H1 (cell line): ENCODE data around the gene GMPPA. TPM values are rescaled to one million over a fixed set of nuclear protein-coding genes. Genes with fewer than 3 reads are reported as not detected.
A peak's percentile ranks its signal among the peaks of the same experiment; 100 is the strongest.

Experiments used
- CTCF ChIA-PET: fragments of 300-600 bp; sonication (Branson Sonifier 250); formaldehyde crosslinking; loops from one replicate; lab custom pipeline; 2021; ENCODE audit not compliant: partially characterized antibody; lab: Charles Lee
- POLR2A ChIA-PET: fragments of 300-600 bp; sonication (Branson Sonifier 250); formaldehyde crosslinking; loops from one replicate; lab custom pipeline; 2021; ENCODE audit warnings: inconsistent platforms; ENCODE audit not compliant: partially characterized antibody; lab: Charles Lee
- DNase-seq, 2 experiments: peaks; one replicate each; pipeline versions ENCODE4 v3.0.0 to v3.0.0-alpha.2; 2010 to 2022; ENCODE audit warnings: low spot score in 2 of 2, low read depth in 1 of 2, mixed read lengths in 1 of 2
- FAIRE-seq: peaks from 2 replicates; lab custom pipeline; 2011; peaks lifted over from hg19 to GRCh38; lab: Jason Lieb, UNC
- H2AFZ ChIP-seq: 2 replicates; pipeline ENCODE4 v1.8.1; 2012; ENCODE audit warnings: low read length, inconsistent platforms
- H2AK5ac ChIP-seq: 2 replicates; pipeline ENCODE4 v1.6.1; 2013; ENCODE audit warnings: low read depth, low read length
- H2BK120ac ChIP-seq: replicated peaks from 2 replicates; pipeline ENCODE3; 2013; ENCODE audit warnings: low read depth, low read length, inconsistent platforms
- H2BK12ac ChIP-seq: 2 replicates; pipeline ENCODE4 v1.6.1; 2013; ENCODE audit warnings: low read depth, low read length
- H2BK15ac ChIP-seq: 2 replicates; pipeline ENCODE4 v1.6.1; 2013; ENCODE audit warnings: low read length
- H2BK20ac ChIP-seq: 2 replicates; pipeline ENCODE4 v1.6.1; 2013; ENCODE audit warnings: low read length
- H2BK5ac ChIP-seq: 2 replicates; pipeline ENCODE4 v1.6.1; 2013; ENCODE audit warnings: low read depth, low read length
- H3K14ac ChIP-seq: 2 replicates; pipeline ENCODE4 v1.6.1; 2013; ENCODE audit warnings: inconsistent platforms; ENCODE audit not compliant: insufficient read length
- H3K18ac ChIP-seq: 2 replicates; pipeline ENCODE4 v1.6.1; 2013; ENCODE audit warnings: low read length; ENCODE audit errors: extremely low read depth
- H3K23ac ChIP-seq: 2 replicates; pipeline ENCODE4 v1.6.1; 2013; ENCODE audit warnings: inconsistent platforms; ENCODE audit not compliant: insufficient read length
- H3K23me2 ChIP-seq: 2 replicates; pipeline ENCODE4 v1.6.1; 2013; ENCODE audit warnings: low read depth, low read length
- H3K27ac ChIP-seq: 2 replicates; pipeline ENCODE4 v1.6.1; 2011; ENCODE audit warnings: low read depth, low read length, inconsistent platforms
- H3K27me3 ChIP-seq, 4 experiments: replicated peaks in 1 of 4; 1 replicate in 1 of 4; 2 replicates in 3 of 4; pipeline versions ENCODE4 v1.6.1 to v1.8.1; 2011 to 2013; ENCODE audit warnings: low read length in 3 of 4, mild to moderate bottlenecking in 3 of 4, inconsistent platforms in 2 of 4, mixed read lengths in 2 of 4, moderate library complexity in 1 of 4; ENCODE audit not compliant: control insufficient read depth in 3 of 4, insufficient read depth in 3 of 4; ENCODE audit errors: extremely low read depth in 1 of 4
- H3K36me3 ChIP-seq, 4 experiments: 2 replicates each; pipeline versions ENCODE4 v1.6.1 to v1.8.1; 2011 to 2013; ENCODE audit warnings: mild to moderate bottlenecking in 4 of 4, low read length in 3 of 4, moderate library complexity in 2 of 4, control low read depth in 1 of 4, inconsistent platforms in 1 of 4; ENCODE audit not compliant: insufficient read depth in 4 of 4, control insufficient read depth in 2 of 4
- H3K4ac ChIP-seq: replicated peaks from 2 replicates; pipeline ENCODE3; 2013; ENCODE audit warnings: low read length, low read depth, mixed read lengths, inconsistent platforms; ENCODE audit not compliant: insufficient read length
- H3K4me1 ChIP-seq, 4 experiments: replicated peaks in 1 of 4; 1 replicate in 1 of 4; 2 replicates in 3 of 4; pipeline versions ENCODE4 v1.6.1 to v1.8.1; 2011 to 2013; ENCODE audit warnings: low read length in 3 of 4, inconsistent platforms in 2 of 4, mixed read lengths in 1 of 4; ENCODE audit not compliant: insufficient read depth in 4 of 4, control insufficient read depth in 3 of 4
- H3K4me2 ChIP-seq, 2 experiments: 2 replicates each; pipeline versions ENCODE4 v1.6.1 to v1.8.1; 2011 to 2013; ENCODE audit warnings: low read depth in 2 of 2, low read length in 2 of 2, control low read depth in 1 of 2, inconsistent platforms in 1 of 2, mild to moderate bottlenecking in 1 of 2; ENCODE audit not compliant: insufficient read depth in 1 of 2
- H3K4me3 ChIP-seq, 4 experiments: fragments of 200-600, 300-600 bp in 1 of 4; sonication (generic), shearing (Covaris generic), sonication (Bioruptor Twin) in 1 of 4; 2 replicates each; pipeline versions ENCODE4 v1.5.1 to v1.8.1; 2011 to 2016; ENCODE audit warnings: low read length in 4 of 4, low read depth in 3 of 4, control low read depth in 2 of 4, inconsistent platforms in 2 of 4, mild to moderate bottlenecking in 2 of 4, mixed read lengths in 1 of 4, moderate library complexity in 1 of 4; ENCODE audit not compliant: insufficient read depth in 2 of 4; ENCODE audit errors: extremely low read depth in 1 of 4
- H3K56ac ChIP-seq: replicated peaks from 2 replicates; pipeline ENCODE3; 2013; ENCODE audit warnings: low read depth, mild to moderate bottlenecking, mixed read lengths, low read length, inconsistent platforms; ENCODE audit not compliant: insufficient read length
- H3K79me1 ChIP-seq: 2 replicates; pipeline ENCODE4 v1.6.1; 2013; ENCODE audit warnings: low read depth, low read length, control low read depth
- H3K79me2 ChIP-seq, 2 experiments: 2 replicates each; pipeline versions ENCODE4 v1.6.1 to v1.8.1; 2012 to 2013; ENCODE audit warnings: low read length in 2 of 2, mild to moderate bottlenecking in 2 of 2, inconsistent platforms in 1 of 2; ENCODE audit not compliant: insufficient read depth in 2 of 2, control insufficient read depth in 1 of 2
- H3K9ac ChIP-seq, 4 experiments: replicated peaks in 1 of 4; 1 replicate in 1 of 4; 2 replicates in 3 of 4; pipeline versions ENCODE4 v1.6.1 to v1.8.1; 2011 to 2013; ENCODE audit warnings: low read depth in 3 of 4, low read length in 3 of 4, control low read depth in 2 of 4, mild to moderate bottlenecking in 2 of 4, moderate library complexity in 2 of 4, inconsistent platforms in 1 of 4; ENCODE audit errors: extremely low read depth in 1 of 4
- H3K9me3 ChIP-seq, 2 experiments: 2 replicates each; pipeline versions ENCODE4 v1.6.1 to v1.8.1; 2012 to 2013; ENCODE audit warnings: mild to moderate bottlenecking in 2 of 2, moderate library complexity in 2 of 2, control low read depth in 1 of 2, inconsistent platforms in 1 of 2, low read depth in 1 of 2, low read length in 1 of 2, mixed read lengths in 1 of 2; ENCODE audit not compliant: insufficient read depth in 2 of 2
- H4K20me1 ChIP-seq, 2 experiments: replicated peaks in 1 of 2; 2 replicates each; pipeline versions ENCODE3 to v1.8.1; 2011 to 2013; ENCODE audit warnings: inconsistent platforms in 2 of 2, low read length in 2 of 2, mild to moderate bottlenecking in 1 of 2; ENCODE audit not compliant: insufficient read depth in 2 of 2, control insufficient read depth in 1 of 2
- H4K5ac ChIP-seq: 2 replicates; pipeline ENCODE4 v1.6.1; 2013; ENCODE audit warnings: low read length, low read depth, mixed read lengths, inconsistent platforms; ENCODE audit not compliant: insufficient read length
- H4K8ac ChIP-seq: 2 replicates; pipeline ENCODE4 v1.8.0; 2013; ENCODE audit warnings: mild to moderate bottlenecking, moderate library complexity, low read length, inconsistent platforms; ENCODE audit not compliant: insufficient read depth; ENCODE audit errors: extremely low read depth
- H4K91ac ChIP-seq: replicated peaks from 2 replicates; pipeline ENCODE3; 2013; ENCODE audit warnings: low read length, mixed read lengths, inconsistent platforms; ENCODE audit not compliant: insufficient read length
- CBX8 ChIP-seq: fragments of 300-800, 300-1000 bp; sonication (generic); IDR thresholded peaks from 2 replicates; pipeline ENCODE4 v1.7.1; 2016; ENCODE audit warnings: low read depth, low read length, borderline replicate concordance
- CHD1 ChIP-seq: IDR thresholded peaks from 2 replicates; pipeline ENCODE4 v1.6.1; 2012; ENCODE audit warnings: low read depth, low read length, improper control_type of control experiment
- NANOG ChIP-seq: IDR thresholded peaks from 2 replicates; pipeline ENCODE4 v1.6.1; 2011; ENCODE audit warnings: low read length, low read depth, mild to moderate bottlenecking, inconsistent platforms; ENCODE audit not compliant: insufficient read depth, poor library complexity, severe bottlenecking
- SIRT6 ChIP-seq: IDR thresholded peaks from one replicate; pipeline ENCODE4 v1.7.1; 2012; ENCODE audit warnings: low read length, inconsistent platforms
- SP4 ChIP-seq: IDR thresholded peaks from 2 replicates; pipeline ENCODE4 v1.6.1; 2012; ENCODE audit warnings: low read length, inconsistent platforms
- TEAD4 ChIP-seq: IDR thresholded peaks from 2 replicates; pipeline ENCODE4 v1.6.1; 2012; ENCODE audit warnings: low read depth, low read length, inconsistent platforms, mixed read lengths
- ZNF274 ChIP-seq: IDR thresholded peaks from 2 replicates; pipeline ENCODE4 v1.7.0; 2012; ENCODE audit warnings: low read length, borderline replicate concordance; ENCODE audit errors: extremely low read depth
- WGBS, 2 experiments: shearing (Covaris generic) in 1 of 2; methylation state at CpG; one replicate each; pipeline versions ENCODE4 v1.1.6 to v1.1.7; 2013 to 2015; ENCODE audit warnings: low lambda C conversion rate in 2 of 2, mixed read lengths in 2 of 2, inconsistent platforms in 1 of 2, low coverage in 1 of 2, missing lambda C conversion rate in 1 of 2; ENCODE audit not compliant: insufficient replicate concordance in 2 of 2, insufficient coverage in 1 of 2, insufficient read length in 1 of 2; ENCODE audit errors: extremely low coverage in 1 of 2, missing lambda C conversion rate in 1 of 2; 5-methylcytosine and 5-hydroxymethylcytosine counted together
- long read RNA-seq, 2 experiments: library from RNA in 1 of 2; library from capped mRNA in 1 of 2; stranded (forward); transcript quantifications; one replicate each; pipeline ENCODE4 v2.0.0, GENCODE V29; 2021; ENCODE audit warnings: inconsistent platforms in 1 of 2
- polyA minus RNA-seq, 3 experiments: library from RNA; depleted of rRNA, polyadenylated mRNA; stranded (reverse); fragments of >200 nt; gene quantifications; 1 replicate in 2 of 3; 2 replicates in 1 of 3; pipeline ENCODE4 v1.2.3, GENCODE V29; 2011
- polyA plus RNA-seq, 7 experiments: library from polyadenylated mRNA; depleted of rRNA in 3 of 7; stranded (reverse) in 5 of 7; unstranded in 2 of 7; fragments of >200 nt in 5 of 7; fragments of 200-250 nt in 2 of 7; gene quantifications; 1 replicate in 5 of 7; 2 replicates in 1 of 7; 4 replicates in 1 of 7; pipeline versions ENCODE4 v1.2.1 to v1.2.3, GENCODE V29; 2011 to 2013; ENCODE audit warnings: missing spikeins in 2 of 7, mixed read lengths in 2 of 7
- total RNA-seq: library from RNA; stranded (reverse); fragmentation: NEBNext Ultra II Directional; extraction: Animal tissue kit (Norgen Biotek cat#: 25700); gene quantifications from 2 replicates; pipeline ENCODE4 v1.2.1, GENCODE V29; 2021

Gene GMPPA
- total RNA-seq: 34.3 and 35.3 TPM in 2 replicates
- 98.8 and 101 TPM in 2 replicates for polyA plus RNA-seq (2011; rRNA removed)
- 59.0 TPM for polyA plus RNA-seq (2011; cell fraction: cytosol; rRNA removed)
- 133 TPM for polyA plus RNA-seq (2011; cell fraction: nucleus; rRNA removed)
- polyA plus RNA-seq (2012, experiment 1 of 2): 32.8 to 43.7 TPM (median 41.5 TPM) in 4 replicates
- polyA plus RNA-seq (2012, experiment 2 of 2): 53.9 TPM
- 32.4 TPM for polyA plus RNA-seq (2013, experiment 1 of 2)
- 31.6 TPM for polyA plus RNA-seq (2013, experiment 2 of 2)
- polyA minus RNA-seq (2011; rRNA and poly(A)+ RNA removed): 67.3 and 79.3 TPM in 2 replicates
- polyA minus RNA-seq (2011; cell fraction: cytosol; rRNA and poly(A)+ RNA removed): 24.6 TPM
- 26.1 TPM for polyA minus RNA-seq (2011; cell fraction: nucleus; rRNA and poly(A)+ RNA removed)
- long read RNA-seq, experiment 1, transcript GMPPA-203 (13 exons, 1,823 nt): major isoform, 7 of 25 reads
- long read RNA-seq, experiment 1, partial matches to known transcripts: 10 of 25 reads
- long read RNA-seq, experiment 1, other reads (novel, unspliced or antisense): 5 of 25 reads
- long read RNA-seq, experiment 2, transcript GMPPA-203 (13 exons, 1,823 nt): major isoform, 14 of 36 reads
- long read RNA-seq, experiment 2, transcript GMPPA-204 (13 exons, 1,501 nt): minor isoform, 6 of 36 reads
- long read RNA-seq, experiment 2, transcript GMPPA-201 (13 exons, 1,544 nt): minor isoform, 8 of 36 reads
- long read RNA-seq, experiment 2, partial matches to known transcripts: 0 of 36 reads
- long read RNA-seq, experiment 2, other reads (novel, unspliced or antisense): 7 of 36 reads

GRCh38 chr2:219498280-219499057 lies at the start of gene GMPPA:
Gene GMPPA, plus strand, starts transcription at chr2:219498891. Its CDS starts 1,085 bp downstream, at chr2:219499976.
- Histone ChIP-seq H3K4ac (peak within 1 kb of the TSS; percentile 91), H2BK12ac (peak within 1 kb of the TSS; percentile 86; the same call in 1 of the 2 replicates), H2BK5ac (peak within 1 kb of the TSS; percentile 66; the same call in 1 of the 2 replicates), H3K23me2 (peaks cover 24% of the 10 kb centered on the region), H2AK5ac (peak within 1 kb of the TSS; percentile 46; the same call in 1 of the 2 replicates), H2AFZ (peak within 1 kb of the TSS; percentile 74), H3K23ac (no peak within 1 kb of the TSS), H4K91ac (peak within 1 kb of the TSS; percentile 81), H3K56ac (peak within 1 kb of the TSS; percentile 1), H3K4me3 (peak within 1 kb of the TSS; percentile 57 to 72 (median 65)), H4K8ac (peak within 1 kb of the TSS; percentile 43; the same call in 1 of the 2 replicates), H4K20me1 (no peaks in the 10 kb centered on the region), H3K79me2 (no peaks in the 10 kb centered on the region), H3K79me1 (no peaks in the 10 kb centered on the region; the same call in 1 of the 2 replicates), H3K9ac (peak within 1 kb of the TSS in 3 of 4 experiments; percentile 48 to 79 (median 50); a peak in 5 of 7 replicates), H2BK20ac (0 out of 2 replicates have a peak within 1 kb of the TSS, but pooled peaks have one; percentile 13), H3K4me1 (peaks cover 9 to 41% (median 21%) of the 10 kb centered on the region in 4 experiments), H3K9me3 (no peaks in the 10 kb centered on the region), H3K14ac (no peak within 1 kb of the TSS), H2BK15ac (no peak within 1 kb of the TSS), H3K36me3 (peaks cover 0 to 2% (median 0%) of the 10 kb centered on the region in 4 experiments; a peak in 1 of 8 replicates), H3K4me2 (peak within 1 kb of the TSS; percentile 97 to 99), H3K27me3 (peaks cover 20 to 40% (median 32%) of the 10 kb centered on the region in 4 experiments), H2BK120ac (no peak within 1 kb of the TSS), H3K18ac (peak within 1 kb of the TSS; percentile 10; the same call in 1 of the 2 replicates), H3K27ac (no peak within 1 kb of the TSS), H4K5ac (no peak within 1 kb of the TSS)
- peak; percentile 95 to 97 for DNase-seq
- FAIRE-seq: peak; percentile 79
- ChIA-PET POLR2A (interaction anchor here (0.9 to 19.9 kb wide), 14 partner anchors 8 to 195 kb away, joined by 3 to 216 read pairs (median 6); partner anchors contain the start of genes ASIC4, CHPF, STK11IP and TMEM198), CTCF (interaction anchor here (0.8 to 113.1 kb wide), 7 partner anchors 9 to 144 kb away, joined by 3 to 7248 read pairs (median 5); partner anchors contain the start of genes ASIC4, CHPF, DES and GMPPA)
- 2% methylated on average over 49 of the region's 49 CpGs; no CpG with 5 or more reads in 1 of the 2 experiments for WGBS, 2 experiments
- no peak for TF ChIP-seq CHD1
- no peak for TF ChIP-seq CBX8
- TF ChIP-seq SP4: peak; percentile 68; the same call in 1 of the 2 replicates
- TF ChIP-seq NANOG: no peak
- no peak for TF ChIP-seq SIRT6
- no peak for TF ChIP-seq TEAD4
- TF ChIP-seq ZNF274: no peak
